COR-L47 (cell line): ENCODE results near the gene FKBP5.
"Not testable (repeated sequence)": the region's sequence is repeated elsewhere in the genome, so short reads cannot be mapped to it uniquely, and the experiment has no call there.

ENCODE experiments used
- DNase-seq: peaks from one replicate; lab custom pipeline; 2025; lab: John Stamatoyannopoulos, UW

FKBP5 gene

DNA sequence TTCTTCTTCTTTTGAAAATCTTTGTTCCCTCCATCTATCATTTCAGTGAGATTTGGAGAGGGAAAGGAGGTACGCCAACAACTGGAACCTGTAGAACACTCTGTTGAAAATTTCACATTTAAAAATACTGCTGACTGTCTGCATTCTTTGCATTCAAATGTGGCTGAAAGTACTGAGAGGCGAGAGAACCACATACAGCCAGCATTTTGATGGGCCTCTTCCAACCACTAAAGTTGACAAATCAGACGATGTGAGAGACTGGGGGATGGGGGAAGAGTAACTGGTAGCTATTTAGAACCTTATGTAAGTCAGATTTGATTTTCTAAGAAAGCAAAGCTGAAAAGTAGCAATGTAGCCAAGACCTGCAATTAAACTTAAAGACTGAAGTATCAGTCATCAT lies 77.5 kb downstream of the FKBP5 start:
- no peak for DNase-seq

DNA sequence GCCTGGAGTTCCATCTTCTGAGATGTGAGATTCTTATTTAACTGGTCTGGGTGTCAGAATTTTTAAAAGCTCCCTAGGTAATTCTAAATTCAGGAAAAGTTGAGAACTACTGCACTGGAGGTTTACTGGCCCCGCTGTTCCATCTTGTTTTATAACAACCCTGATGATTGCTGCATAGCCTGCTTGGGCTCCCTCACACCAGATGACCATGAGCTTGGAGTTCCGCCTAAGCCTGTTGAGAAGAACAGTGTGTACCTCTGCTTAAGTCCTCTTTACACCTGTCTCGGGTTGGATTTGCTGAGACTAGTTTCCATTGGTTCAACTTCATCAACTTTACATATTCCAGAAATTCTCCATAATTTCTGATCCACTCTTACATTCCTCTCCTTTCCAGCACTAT lies 77.9 kb downstream of the FKBP5 start:
- DNase-seq = no peak

DNA sequence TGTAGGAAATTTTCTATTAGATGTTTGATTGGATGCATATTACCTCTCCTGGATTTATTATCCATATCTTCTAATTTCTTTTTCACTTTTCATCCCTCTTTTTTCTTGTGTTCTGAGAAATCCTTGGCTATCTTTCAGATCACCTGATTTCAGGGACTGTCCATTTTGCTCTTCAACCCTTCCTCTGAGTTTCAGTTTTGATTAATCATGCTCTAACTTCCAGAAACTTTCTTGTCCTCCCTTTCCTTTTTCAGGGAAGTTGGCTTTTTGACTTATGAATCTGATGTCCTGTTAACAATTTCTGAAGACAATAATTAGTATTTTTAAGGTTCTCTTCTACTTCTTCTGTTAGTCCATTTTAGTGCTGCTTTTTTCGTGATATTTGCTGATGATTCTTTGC lies 79.1 kb downstream of the FKBP5 start:
- no peak for DNase-seq

DNA sequence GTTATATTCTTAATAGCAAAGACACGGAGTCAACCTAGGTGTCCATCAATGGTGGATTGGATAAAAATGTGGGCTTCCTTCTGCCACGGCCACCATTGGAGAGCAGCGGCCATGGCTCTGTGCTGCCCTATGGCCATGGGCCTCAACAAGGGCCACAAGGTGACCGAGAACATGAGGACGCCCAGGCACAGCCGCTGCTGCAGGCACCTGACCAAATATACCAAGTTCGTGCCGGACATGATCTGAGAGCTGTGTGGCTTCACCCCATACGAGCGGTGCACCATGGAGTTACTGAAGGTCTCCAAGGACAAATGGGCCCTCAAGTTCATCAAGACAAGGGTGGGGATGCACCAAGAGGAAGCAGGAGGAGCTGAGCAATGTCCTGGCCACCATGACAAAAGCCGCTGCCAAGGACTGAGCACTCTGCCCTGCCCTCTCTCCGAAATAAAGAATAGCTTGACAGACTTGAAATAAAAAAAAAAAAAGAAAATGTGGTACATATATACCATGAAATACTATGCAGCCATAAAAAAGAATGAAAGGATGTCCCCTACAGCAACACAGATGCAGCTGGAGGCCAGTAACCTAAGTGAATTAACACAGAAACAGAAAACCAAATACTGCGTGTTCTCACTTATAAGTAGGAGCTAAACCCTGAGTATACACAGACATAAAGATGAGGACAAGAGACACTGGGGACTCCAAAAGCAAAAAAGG lies 81.0 kb downstream of the FKBP5 start:
- no peak for DNase-seq

DNA sequence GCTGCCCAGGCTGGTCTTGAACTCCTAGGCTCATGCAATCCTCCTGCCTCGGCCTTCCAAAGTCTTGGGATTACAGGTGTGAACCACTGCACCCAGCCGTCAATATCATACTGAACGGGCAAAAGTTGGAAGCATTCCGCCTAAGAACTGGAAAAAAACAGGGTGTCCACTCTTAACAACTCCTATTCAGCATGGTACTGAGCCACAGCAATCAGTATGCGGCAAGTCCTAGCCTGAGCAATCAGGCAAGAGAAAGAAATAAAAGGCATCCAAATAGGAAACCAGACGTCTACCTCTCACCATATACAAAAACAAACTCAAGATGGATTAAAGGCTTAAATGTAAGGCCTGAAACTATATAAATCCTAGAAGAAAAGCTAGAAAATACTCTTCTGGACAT lies 83.1 kb downstream of the FKBP5 start:
- no peak for DNase-seq

DNA sequence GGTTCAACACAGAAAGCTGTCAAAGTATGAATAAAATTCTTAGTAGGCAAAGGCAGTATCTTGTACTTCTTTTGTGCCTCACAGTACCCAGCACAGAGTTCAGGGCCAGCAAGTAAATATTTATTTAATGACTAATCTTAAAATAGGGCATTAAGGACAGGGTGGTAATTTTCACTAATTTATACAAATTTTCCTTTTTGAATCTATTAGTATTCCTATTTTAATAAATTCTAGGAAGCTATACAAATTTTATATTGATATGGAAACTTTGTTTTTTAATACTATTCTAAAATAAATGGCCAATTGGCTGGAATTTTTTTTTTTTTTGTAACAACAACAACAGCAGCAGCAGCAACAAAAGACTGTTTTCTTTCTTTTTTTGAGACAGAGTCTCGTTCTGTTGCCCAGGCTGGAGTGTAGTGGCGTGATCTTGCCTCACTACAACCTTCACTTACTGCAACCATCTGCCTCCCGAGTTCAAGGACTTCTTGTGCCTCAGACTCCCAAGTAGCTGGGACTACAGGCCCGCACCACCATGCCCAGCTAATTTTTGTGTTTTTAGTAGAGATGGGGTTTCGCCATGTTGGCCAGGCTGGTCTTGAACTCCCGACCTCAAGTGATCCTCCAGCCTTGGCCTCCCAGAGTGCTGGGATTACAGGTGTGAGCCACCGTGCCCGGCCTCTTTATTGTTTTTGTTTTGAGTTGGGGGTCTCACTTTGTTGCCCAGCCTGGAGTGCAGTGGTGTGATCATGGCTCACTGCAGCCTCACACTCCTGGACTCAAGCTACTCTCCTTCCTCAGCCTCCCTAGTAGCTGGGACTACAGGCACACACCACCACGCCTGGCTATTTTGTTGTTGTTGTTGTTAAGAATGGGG lies 85.2 kb downstream of the FKBP5 start:
- DNase-seq = no peak

DNA sequence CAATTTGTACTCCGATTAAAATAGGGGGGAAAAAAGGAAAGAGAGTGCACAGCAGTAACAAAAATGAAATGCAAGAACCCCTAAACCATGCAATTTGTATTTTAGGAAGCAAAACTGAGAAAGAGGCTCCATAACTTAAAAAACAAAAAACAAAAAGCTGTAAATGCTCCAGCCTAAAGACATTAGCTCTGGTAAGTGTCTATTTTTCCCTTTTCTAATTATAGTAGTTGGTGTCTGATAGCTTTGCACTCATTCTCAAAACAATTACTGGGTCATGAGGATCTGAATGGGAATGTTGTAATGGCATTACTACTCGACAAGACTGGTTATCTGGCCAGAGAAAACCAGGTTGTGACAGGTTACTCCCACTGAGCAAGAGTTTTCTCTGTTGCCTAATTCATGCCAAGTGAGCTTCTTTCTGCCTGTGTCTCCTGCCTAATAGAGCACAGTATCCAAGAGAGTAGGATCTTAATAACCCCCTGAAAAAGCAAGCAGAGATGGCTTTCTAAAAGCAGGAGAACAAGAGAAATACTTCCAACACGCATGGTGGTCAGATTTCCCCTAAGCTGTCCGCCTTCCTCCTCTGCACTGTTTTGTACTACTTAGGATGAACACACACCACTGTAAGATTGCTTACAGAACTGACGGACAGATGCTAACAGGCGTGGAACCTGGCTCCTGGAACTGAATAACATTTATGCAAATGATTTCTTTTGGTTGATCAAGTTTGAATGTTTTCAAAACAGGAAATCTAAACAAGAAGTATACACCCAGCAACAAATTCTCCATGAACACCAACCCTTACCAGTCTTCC lies 86.4 kb downstream of the FKBP5 start:
- no peak for DNase-seq

DNA sequence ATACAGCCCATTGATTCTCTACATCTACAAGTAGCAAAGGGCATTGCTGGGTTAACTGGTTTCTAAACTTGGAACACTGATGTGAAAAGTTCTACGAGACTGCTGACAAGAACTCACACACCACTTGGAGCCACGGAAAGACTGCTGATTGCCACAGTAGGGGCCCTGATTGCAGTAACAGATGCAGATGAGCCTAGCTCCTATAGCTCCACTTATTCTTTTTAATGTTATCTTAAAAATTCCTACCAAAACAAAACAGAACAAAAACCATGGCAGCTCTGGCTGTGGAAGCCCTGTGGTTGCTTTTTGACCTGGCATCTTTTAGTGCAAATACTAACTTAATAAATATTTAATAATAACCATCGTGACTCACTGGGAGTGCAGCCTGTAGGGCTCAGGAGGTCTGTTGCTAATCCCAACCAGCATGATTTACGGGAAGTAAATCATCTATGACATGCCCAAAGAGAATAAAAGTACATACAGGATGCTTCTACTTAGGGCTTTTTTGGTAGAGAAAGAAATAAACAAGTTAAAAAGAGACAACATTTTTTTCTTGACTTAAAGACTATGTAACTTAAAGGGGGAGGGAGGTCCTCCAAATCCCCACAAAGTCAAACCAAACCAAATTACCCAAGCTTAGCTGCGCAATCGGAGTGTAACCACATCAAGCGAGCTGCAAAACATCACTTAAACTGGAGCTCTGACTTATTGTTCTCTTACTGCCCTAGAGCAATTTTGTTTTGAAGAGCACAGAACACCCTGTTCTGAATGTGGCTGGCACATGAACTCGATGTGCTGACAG lies 87.2 kb downstream of the FKBP5 start:
- DNase-seq = no peak

DNA sequence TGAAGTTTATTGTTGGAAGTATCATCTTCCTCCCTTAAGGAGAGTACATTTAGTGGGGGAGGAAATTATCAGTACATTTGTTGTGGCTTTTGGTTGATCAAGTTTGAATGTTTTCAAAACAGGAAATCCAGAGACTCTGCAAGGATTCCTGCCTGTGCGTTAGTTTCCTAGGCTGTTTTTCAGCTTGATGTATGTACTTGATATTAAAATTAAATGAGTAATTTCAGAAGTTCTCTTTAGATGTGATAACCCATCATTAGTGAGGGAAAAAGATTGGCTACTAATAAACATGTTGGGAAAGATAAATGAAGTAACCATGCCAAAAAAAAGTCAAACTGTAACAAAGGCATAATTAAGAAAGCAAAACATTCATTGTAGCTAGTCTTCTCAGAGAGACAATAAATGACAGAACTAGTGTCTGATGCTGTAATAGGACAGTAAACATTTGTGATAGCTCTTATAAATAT lies 88.0 kb downstream of the FKBP5 start:
- no peak for DNase-seq

DNA sequence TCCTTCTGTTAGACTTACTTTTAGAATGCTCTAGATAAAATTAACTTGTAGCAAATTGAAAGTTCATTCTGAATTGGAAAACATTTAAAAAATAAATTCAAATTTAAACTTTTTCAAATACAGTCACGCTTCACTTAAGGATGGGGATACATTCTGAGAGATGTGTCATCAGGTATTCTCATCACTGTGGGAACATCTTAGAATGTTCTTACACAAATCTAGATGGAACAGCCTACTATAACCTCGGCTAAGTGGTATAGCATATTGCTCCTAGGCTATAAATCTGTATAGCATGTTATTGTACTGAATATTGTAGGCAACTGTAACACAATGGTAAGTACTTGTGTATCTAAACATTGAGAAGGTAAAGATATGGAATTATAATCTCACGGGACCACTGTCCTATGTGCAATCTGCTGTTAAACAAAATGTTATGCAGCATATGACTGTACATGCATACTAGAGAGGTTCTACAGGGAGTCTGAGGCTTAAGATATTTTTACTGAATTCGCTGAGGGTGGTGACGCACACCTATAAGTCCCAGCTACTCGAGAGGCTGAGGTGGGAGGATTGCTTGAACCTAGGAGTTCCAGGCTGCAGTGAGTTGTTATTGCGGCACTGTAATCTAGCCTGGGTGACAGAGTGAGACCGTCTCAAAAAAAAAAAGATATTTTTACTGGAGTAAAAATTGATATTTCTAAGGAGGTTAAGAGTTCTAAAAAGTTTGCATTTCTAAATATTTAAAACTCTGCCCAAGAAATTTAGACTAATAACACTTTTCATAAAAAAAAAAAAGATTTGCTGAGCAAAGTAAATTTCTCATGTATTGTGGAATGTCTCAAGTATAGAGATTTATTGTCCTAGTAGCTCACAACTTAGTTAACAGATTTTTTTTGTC lies 88.7 kb downstream of the FKBP5 start:
- DNase-seq = no peak

DNA sequence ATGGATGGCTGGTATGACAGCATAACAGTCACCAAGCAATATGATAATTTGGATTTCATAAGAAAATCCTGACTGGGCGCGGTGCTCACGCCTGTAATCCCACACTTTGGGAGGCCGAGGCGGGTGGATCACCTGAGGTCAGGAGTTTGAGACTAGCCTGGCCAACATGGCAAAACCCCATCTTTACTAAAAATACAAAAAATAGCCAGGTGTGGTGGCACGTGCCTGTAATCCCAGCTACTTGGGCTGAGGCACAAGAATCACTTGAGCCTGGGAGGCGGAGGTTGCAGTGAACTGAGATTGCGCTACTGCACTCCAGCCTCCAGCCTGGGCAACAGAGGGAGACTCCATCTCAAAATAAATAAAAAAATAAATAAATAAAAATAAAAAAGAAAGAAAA lies 90.1 kb downstream of the FKBP5 start:
- not testable (repeated sequence) for DNase-seq

DNA sequence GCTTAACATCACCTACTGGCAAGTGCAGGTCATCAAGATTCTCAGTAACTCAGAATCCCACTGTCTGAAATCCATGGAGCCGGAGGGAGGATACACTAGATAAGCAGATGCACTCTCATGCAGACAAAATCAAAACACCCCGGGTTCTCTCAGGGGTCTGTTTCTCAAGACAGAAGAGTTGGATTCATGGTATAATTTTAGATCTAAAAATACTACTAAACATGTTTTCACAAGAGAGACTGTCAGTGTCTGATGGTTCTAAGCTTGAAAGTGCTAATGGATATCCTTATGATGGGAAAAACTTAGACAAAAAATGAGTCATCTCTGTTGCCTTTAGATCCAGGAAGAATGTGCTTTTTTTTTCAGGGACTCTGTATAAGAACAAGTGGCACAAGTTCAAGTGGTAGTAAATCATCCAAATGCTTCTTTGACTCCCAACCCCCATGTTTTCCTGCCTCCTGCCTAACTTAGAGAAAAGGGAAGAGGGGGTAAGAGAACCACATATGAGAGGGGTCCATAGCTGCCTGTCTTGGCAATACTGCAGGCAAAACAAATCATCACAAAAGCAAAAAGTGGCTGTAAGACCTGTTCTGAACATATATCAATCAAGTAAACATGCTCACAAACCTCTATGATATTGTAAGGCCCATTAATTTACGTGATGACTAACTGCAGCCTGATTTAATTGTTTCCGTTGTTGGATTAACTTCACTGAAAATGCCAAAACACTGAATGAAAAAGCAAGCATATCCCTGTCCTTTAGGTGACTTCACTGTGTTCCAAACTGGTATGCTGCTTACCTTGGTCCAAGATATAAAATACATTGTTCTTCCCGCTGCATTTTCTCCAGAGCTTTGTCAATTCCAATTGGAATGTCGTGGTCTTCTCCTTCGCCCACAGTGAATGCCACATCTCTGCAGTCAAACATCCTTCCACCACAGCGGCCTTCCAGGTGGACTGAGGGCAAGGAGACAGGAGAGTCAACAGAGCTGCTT lies 92.0 kb downstream of the FKBP5 start:
- DNase-seq = no peak

DNA sequence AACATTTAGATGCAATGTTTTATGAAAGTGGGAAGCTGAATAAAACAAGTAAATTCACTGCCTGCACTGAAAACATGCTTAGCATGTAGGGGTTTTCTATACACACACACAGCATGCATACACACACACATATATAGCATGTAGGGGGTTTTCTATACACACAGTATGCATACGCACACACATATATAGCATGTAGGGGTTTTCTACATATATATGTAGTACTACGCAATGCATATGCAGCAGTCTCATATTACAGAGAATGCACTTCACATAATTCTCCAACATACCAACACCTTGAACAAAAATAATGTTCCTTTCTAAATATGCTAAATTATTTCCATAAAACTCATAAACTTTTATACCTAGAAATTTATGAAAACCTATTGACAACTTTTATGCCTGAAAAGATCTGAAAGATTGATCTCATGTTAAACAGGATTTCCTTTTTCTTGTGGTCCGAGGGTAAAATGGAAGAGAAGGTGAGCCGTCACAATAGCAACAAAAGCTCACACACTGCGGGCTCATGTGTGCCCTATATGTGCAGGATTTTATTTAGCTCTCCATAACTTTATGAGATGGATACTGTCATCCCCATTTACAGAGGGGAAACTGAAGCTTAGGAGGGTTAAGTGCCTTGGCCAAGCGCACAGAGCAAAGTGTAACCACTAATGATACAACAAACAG lies 94.1 kb downstream of the FKBP5 start:
- no peak for DNase-seq

DNA sequence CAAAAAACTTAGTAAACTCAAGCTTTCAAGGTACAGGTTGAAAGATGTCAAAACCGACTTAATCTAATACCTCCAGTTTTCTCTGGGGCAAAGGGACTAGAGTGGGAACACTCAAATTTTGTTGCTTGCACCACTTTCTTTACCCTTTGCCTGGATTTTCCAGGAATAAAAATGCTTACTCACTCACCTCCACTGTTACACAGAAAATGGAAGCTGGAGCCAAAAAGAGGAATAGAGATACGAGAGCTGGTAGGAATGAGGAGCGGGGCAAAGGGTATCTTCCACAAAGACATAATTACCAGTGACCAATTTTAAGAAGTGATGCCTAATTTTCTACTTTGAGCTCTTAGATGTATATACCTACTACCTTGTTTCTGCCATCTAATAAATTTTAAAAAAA lies 96.5 kb downstream of the FKBP5 start:
- no peak for DNase-seq

DNA sequence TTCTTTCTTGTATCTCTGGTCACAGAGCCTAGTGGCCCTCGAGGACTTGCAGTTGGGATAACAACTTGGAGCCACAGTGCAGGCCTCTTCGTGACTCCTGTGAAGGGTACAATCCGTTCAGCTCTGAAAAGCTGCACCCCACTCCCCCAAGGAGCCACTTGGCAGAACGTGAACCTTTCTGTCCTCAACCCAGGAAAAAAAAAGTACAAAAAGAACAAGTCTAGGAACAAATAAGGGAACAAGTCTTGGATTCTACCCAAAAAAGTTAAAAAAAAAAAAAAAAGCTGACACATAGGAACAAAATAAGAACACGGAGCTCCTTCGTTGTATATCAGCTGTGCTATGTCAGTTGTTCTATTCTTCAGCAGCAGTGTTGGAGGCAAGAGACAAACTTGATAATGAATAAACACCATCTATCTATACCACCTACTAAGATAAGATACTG lies 98.1 kb downstream of the FKBP5 start:
- DNase-seq = no peak

DNA sequence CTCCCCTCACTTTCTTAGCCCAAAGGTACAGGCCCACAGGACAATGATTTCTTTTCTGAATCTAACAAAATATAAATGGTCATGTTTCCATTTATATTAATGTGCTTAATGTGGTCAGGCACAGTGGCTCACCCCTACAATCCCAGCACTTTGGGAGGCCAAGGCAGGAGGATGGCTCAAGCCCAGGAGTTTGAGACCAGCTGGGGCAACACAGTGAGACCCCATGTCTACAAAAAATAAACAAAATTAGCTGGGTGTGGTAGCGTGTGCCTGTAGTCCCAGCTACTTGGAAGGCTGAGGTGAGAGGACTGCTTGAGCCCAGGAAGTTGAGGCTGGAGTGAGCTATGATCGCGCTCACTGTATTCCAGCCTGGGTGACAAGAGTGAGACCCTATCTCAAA lies 98.8 kb downstream of the FKBP5 start:
- no peak for DNase-seq

DNA sequence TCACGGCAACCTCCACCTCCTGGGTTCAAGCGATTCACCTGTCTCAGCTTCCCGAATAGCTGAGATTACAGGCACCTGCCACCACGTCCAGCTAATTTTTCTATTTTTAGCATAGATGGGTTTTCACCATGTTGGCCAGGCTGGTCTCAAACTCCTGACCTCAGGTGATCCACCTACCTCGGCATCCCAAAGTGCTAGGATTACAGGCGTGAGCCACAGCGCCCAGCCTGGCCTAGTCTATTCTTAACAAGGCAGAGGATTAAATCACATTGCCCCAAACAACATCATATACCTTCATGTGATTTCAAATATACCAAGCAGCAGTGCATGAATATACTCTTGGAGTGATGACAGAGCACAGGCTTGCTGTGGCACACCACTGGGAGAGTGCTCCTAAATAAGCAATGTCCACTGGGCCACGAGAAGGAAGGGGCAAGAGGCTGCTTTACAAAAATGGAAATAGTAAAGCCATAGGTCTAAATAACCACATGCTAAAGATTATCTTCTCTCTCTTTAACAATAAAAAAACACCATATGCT lies 99.4 kb downstream of the FKBP5 start:
- DNase-seq = no peak

DNA sequence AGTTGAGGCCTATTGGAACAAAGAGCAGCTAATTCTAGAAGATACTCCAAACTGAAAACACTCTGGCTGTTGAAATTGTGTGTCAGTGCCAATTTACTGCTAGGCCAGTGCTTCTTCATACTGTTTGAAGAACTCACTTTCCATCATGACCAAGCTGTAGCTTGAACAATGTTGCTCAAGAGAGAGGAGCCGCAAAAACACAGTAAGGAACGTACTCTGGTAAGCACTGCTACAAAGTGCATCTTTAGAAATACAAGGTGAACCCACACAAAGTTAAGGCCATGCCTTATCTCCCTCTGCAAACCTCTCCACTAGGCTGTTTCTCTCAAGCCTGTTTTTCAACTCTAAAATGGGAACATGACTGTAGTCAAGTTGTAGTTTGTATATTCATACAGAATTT lies 101.5 kb downstream of the FKBP5 start:
- DNase-seq = no peak
